Naive thymus-derived CD4-positive, alpha-beta T cell (primary cell): ENCODE data around the gene EPRS1. TPM values are rescaled to one million over a fixed set of nuclear protein-coding genes. Genes with fewer than 3 reads are reported as not detected.

Source experiments
- ATAC-seq: fragments of 150-1000 bp; cut with Tn5 transposase; 2 replicates; pipeline ENCODE4 v1.10.0; 2021; ENCODE audit warnings: mild to moderate bottlenecking, moderate library complexity
- CTCF ChIA-PET: fragments of 350-600 bp; sonication (Branson Sonifier 250); formaldehyde crosslinking; loops from one replicate; lab custom pipeline; 2021; ENCODE audit warnings: antibody characterized with exemption; lab: Charles Lee
- POLR2A ChIA-PET: fragments of 350-600 bp; sonication (Branson Sonifier 250); formaldehyde crosslinking; loops from one replicate; lab custom pipeline; 2021; ENCODE audit warnings: antibody characterized with exemption, inconsistent platforms; lab: Charles Lee
- DNase-seq, 9 donors: peaks; one replicate each; pipeline versions ENCODE4 v3.0.0 to v3.0.0-alpha.2; 2020 to 2022; ENCODE audit warnings: mixed read lengths in 1 of 9
- H3K27ac ChIP-seq: one replicate; pipeline ENCODE4 v1.7.0; 2013; ENCODE audit warnings: mild to moderate bottlenecking, low read depth, low read length, moderate library complexity
- H3K27me3 ChIP-seq, 2 donors: one replicate each; pipeline ENCODE4 v1.7.0; 2013; ENCODE audit warnings: low read length in 2 of 2, mild to moderate bottlenecking in 2 of 2, moderate library complexity in 2 of 2; ENCODE audit not compliant: control insufficient read depth in 2 of 2, insufficient read depth in 2 of 2
- H3K36me3 ChIP-seq, 3 experiments: 1 replicate in 2 of 3; 2 replicates in 1 of 3; pipeline ENCODE4 v1.7.0; 2013; ENCODE audit warnings: low read length in 3 of 3, mild to moderate bottlenecking in 3 of 3, moderate library complexity in 1 of 3; ENCODE audit not compliant: insufficient read depth in 3 of 3, control insufficient read depth in 2 of 3
- H3K4me1 ChIP-seq, 2 donors: one replicate each; pipeline ENCODE4 v1.7.0; 2013; ENCODE audit warnings: low read length in 2 of 2, mild to moderate bottlenecking in 2 of 2, moderate library complexity in 1 of 2; ENCODE audit not compliant: control insufficient read depth in 2 of 2, insufficient read depth in 2 of 2
- H3K4me3 ChIP-seq: 2 replicates; pipeline ENCODE4 v1.7.0; 2013; ENCODE audit warnings: mild to moderate bottlenecking, low read length
- H3K9me3 ChIP-seq, 3 experiments: 1 replicate in 2 of 3; 2 replicates in 1 of 3; pipeline ENCODE4 v1.7.0; 2013; ENCODE audit warnings: low read length in 3 of 3; ENCODE audit not compliant: control insufficient read depth in 2 of 3
- H3K27ac Mint-ChIP-seq, 9 donors: one replicate each; pipeline ENCODE4 v1.8.0; 2020 to 2022; ENCODE audit warnings: mixed read lengths in 9 of 9, mild to moderate bottlenecking in 8 of 9, moderate library complexity in 5 of 9, inconsistent platforms in 2 of 9
- H3K27me3 Mint-ChIP-seq, 5 donors: one replicate each; pipeline ENCODE4 v1.8.0; 2021 to 2022; ENCODE audit warnings: mixed read lengths in 5 of 5, mild to moderate bottlenecking in 1 of 5
- H3K36me3 Mint-ChIP-seq, 5 donors: one replicate each; pipeline ENCODE4 v1.8.0; 2020 to 2022; ENCODE audit warnings: mixed read lengths in 5 of 5, mild to moderate bottlenecking in 3 of 5, inconsistent platforms in 1 of 5
- H3K4me1 Mint-ChIP-seq, 7 donors: one replicate each; pipeline ENCODE4 v1.8.0; 2020 to 2022; ENCODE audit warnings: mixed read lengths in 7 of 7, mild to moderate bottlenecking in 3 of 7, inconsistent platforms in 1 of 7
- H3K4me3 Mint-ChIP-seq, 10 donors: one replicate each; pipeline ENCODE4 v1.8.0; 2020 to 2022; ENCODE audit warnings: mild to moderate bottlenecking in 10 of 10, mixed read lengths in 10 of 10, moderate library complexity in 6 of 10, inconsistent platforms in 2 of 10
- H3K9me3 Mint-ChIP-seq, 11 donors: one replicate each; pipeline ENCODE4 v1.8.0; 2020 to 2022; ENCODE audit warnings: mixed read lengths in 11 of 11, mild to moderate bottlenecking in 4 of 11, inconsistent platforms in 1 of 11, moderate library complexity in 1 of 11
- intact Hi-C, 2 donors: fragments of 100-400 bp; cut with micrococcal nuclease; formaldehyde crosslinking; loops; one replicate each; pipeline ENCODE4 v1.15.1; 2023
- polyA plus RNA-seq, 2 donors: library from polyadenylated mRNA; unstranded; fragments of 300-500 nt; fragmentation: Illumina TruSeq; gene quantifications; one replicate each; pipeline ENCODE4 v1.2.3, GENCODE V29; 2021
- total RNA-seq, 6 experiments: library from RNA in 5 of 6; stranded (reverse) in 5 of 6; gene quantifications; 1 replicate in 5 of 6; 2 replicates in 1 of 6; pipeline ENCODE4 v1.2.3 and lab custom pipeline; 2021 to 2026

The EPRS1 gene
- total and polyA plus RNA-seq, 7 experiments from 2014 or later = 39.2 to 130 (median 52.2) TPM

GRCh38 chr1:220067269-220068204 lies 21.2 kb upstream of the EPRS1 start:
- ATAC-seq (no peak), DNase-seq (no peak)
- Mint-ChIP-seq H3K36me3 (peaks cover 12 to 46% (median 26%) of the 10 kb centered on the region in 5 donors), H3K27ac (no peak overlapping the region), H3K27me3 (no peaks in the 10 kb centered on the region), H3K9me3 (peaks cover 0 to 3% (median 0%) of the 10 kb centered on the region in 11 donors), H3K4me1 (no peaks in the 10 kb centered on the region), H3K4me3 (no peak overlapping the region)
- Histone ChIP-seq H3K9me3 (no peaks in the 10 kb centered on the region), H3K4me3 (no peak overlapping the region), H3K36me3 (peaks cover 5 to 48% (median 8%) of the 10 kb centered on the region in 3 experiments), H3K27ac (no peak overlapping the region), H3K27me3 (no peaks in the 10 kb centered on the region), H3K4me1 (no peaks in the 10 kb centered on the region)
- ChIA-PET CTCF (interaction anchor here (0.6 kb wide), 2 partner anchors 117 to 151 kb away, joined by 3 to 4 read pairs; no protein-coding TSS in a partner anchor), POLR2A (interaction anchor here (0.5 kb wide), 1 partner anchor 32 kb away, joined by 4 read pairs; no protein-coding TSS in a partner anchor)
- intact Hi-C loops = no loop called here

- Histone ChIP-seq H3K36me3 (peaks cover 4 to 53% (median 5%) of the 10 kb centered on the region in 3 experiments), H3K9me3 (no peaks in the 10 kb centered on the region), H3K4me1 (no peaks in the 10 kb centered on the region), H3K27me3 (no peaks in the 10 kb centered on the region), H3K4me3 (no peak overlapping the region), H3K27ac (no peak overlapping the region)
- no peak for DNase-seq
- Mint-ChIP-seq H3K4me1 (no peaks in the 10 kb centered on the region), H3K9me3 (peaks cover 0 to 5% (median 0%) of the 10 kb centered on the region in 11 donors), H3K27ac (no peak overlapping the region), H3K27me3 (no peaks in the 10 kb centered on the region), H3K4me3 (no peak overlapping the region), H3K36me3 (peaks cover 10 to 41% (median 27%) of the 10 kb centered on the region in 5 donors)
- ChIA-PET POLR2A (no interaction called here), CTCF (no interaction called here)
- intact Hi-C loops = no loop called here
- ATAC-seq = no peak
Measured at GRCh38 chr1:220062629-220063028, 16.3 kb upstream of the EPRS1 start.

GRCh38 chr1:220060876-220061275 lies 14.6 kb upstream of the EPRS1 start:
- DNase-seq = no peak
- Histone ChIP-seq H3K9me3 (no peaks in the 10 kb centered on the region), H3K27ac (no peak overlapping the region), H3K4me3 (no peak overlapping the region), H3K4me1 (peaks cover 0 to 14% of the 10 kb centered on the region in 2 donors), H3K36me3 (peaks cover 4 to 41% (median 5%) of the 10 kb centered on the region in 3 experiments), H3K27me3 (no peaks in the 10 kb centered on the region)
- Mint-ChIP-seq H3K36me3 (peaks cover 10 to 42% (median 30%) of the 10 kb centered on the region in 5 donors), H3K4me3 (no peak overlapping the region), H3K9me3 (peaks cover 0 to 5% (median 0%) of the 10 kb centered on the region in 11 donors), H3K27ac (no peak overlapping the region), H3K27me3 (no peaks in the 10 kb centered on the region), H3K4me1 (peaks cover 0 to 7% (median 0%) of the 10 kb centered on the region in 7 donors)
- no peak for ATAC-seq
- intact Hi-C loops = no loop called here
- ChIA-PET POLR2A (interaction anchor here (0.6 kb wide), 1 partner anchor 10 kb away, joined by 4 read pairs; no protein-coding TSS in a partner anchor), CTCF (no interaction called here)

GRCh38 chr1:220056374-220056773 lies 10.1 kb upstream of the EPRS1 start:
- ChIA-PET POLR2A (no interaction called here), CTCF (no interaction called here)
- intact Hi-C loops = no loop called here
- peak overlapping the region in 3 of 9 donors; percentile 3 to 22 (median 14) for H3K27ac Mint-ChIP-seq
- DNase-seq (no peak), ATAC-seq (peak; percentile 67)
- Histone ChIP-seq H3K27me3 (no peaks in the 10 kb centered on the region), H3K4me1 (peaks cover 0 to 15% of the 10 kb centered on the region in 2 donors), H3K4me3 (no peak overlapping the region), H3K27ac (no peak overlapping the region), H3K36me3 (peaks cover 0 to 16% (median 4%) of the 10 kb centered on the region in 3 experiments), H3K9me3 (no peaks in the 10 kb centered on the region)
- H3K27me3 Mint-ChIP-seq = no peaks in the 10 kb centered on the region
- H3K4me1 Mint-ChIP-seq = peaks cover 0 to 8% (median 0%) of the 10 kb centered on the region in 7 donors
- peaks cover 1 to 21% (median 7%) of the 10 kb centered on the region in 5 donors for H3K36me3 Mint-ChIP-seq
- H3K9me3 Mint-ChIP-seq = no peaks in the 10 kb centered on the region
- peak overlapping the region in 1 of 10 donors; percentile 12 for H3K4me3 Mint-ChIP-seq

- Histone ChIP-seq H3K36me3 (peaks cover 0 to 10% (median 0%) of the 10 kb centered on the region in 3 experiments), H3K4me3 (peak overlapping the region; percentile 92), H3K27me3 (no peaks in the 10 kb centered on the region), H3K9me3 (no peaks in the 10 kb centered on the region), H3K27ac (peak overlapping the region; percentile 86), H3K4me1 (peaks cover 0 to 23% of the 10 kb centered on the region in 2 donors)
- Mint-ChIP-seq H3K36me3 (peaks cover 0 to 5% (median 0%) of the 10 kb centered on the region in 5 donors), H3K27ac (peak overlapping the region; percentile 80 to 99 (median 94)), H3K27me3 (peaks cover 0 to 3% (median 0%) of the 10 kb centered on the region in 5 donors), H3K9me3 (peaks cover 0 to 7% (median 0%) of the 10 kb centered on the region in 11 donors), H3K4me1 (peaks cover 8 to 49% (median 38%) of the 10 kb centered on the region in 7 donors), H3K4me3 (peak overlapping the region; percentile 88 to 99 (median 93))
- DNase-seq (peak in 5 of 9 donors; percentile 7 to 22 (median 9)), ATAC-seq (no peak)
- ChIA-PET POLR2A (interaction anchor here (0.7 to 1.0 kb wide), 4 partner anchors 44 to 141 kb away, joined by 3 to 5 read pairs (median 4); partner anchors contain the start of gene BPNT1), CTCF (no interaction called here)
- intact Hi-C loops = loop anchor here (1.0 to 10.0 kb wide), 9 partner anchors 29 to 1760 kb away; partner anchors contain the start of genes BPNT1 (in 2 of the 2), IARS2 (in 2 of the 2), RAB3GAP2 (in 2 of the 2) and C1orf115 (in 1 of the 2)
Measured at GRCh38 chr1:220045356-220046051, 801 bp downstream of the EPRS1 start.
